Non-pigmented ciliary epithelial cell (primary cell): ENCODE results near the gene PPP6R3.

Experiments used
- DNase-seq: peaks from one replicate; pipeline ENCODE4 v3.0.0-alpha.2; 2010; ENCODE audit warnings: low read depth

The PPP6R3 gene

DNA sequence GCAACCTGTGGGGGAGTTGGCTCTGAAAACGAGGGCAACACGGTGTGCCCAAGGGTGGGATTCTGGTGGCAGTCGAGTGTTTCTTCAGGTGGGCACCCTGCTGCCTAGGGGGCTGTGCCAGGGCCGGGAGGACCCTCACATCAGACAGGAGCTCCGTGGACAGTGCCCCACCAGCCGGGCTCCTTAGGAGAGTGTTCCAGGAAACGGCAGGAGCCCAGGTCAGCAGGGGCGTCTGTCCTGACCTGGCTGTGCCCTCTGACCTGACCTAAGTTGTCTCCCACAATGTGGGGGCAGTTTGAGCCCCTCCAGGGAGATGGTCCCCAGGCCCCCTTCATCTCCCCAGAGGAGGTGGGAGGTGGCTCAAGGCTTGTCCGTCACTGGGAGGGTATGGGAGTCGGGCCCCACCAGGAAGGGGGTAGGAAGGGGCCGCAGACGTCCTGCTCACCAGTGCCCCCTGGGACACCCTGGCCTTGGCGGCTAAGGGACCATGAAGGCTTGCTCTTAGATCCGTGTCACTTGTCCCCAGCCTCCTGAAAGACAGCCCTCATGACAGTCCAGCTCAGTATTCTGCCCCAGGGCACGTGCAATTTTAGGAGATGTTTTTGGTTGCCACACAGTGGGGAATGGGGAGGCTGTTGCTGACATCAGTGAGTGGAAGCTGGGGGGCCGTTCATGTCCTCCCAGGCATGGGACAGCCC is 191.6 kb downstream of the PPP6R3 start:
- DNase-seq: no peak

DNA sequence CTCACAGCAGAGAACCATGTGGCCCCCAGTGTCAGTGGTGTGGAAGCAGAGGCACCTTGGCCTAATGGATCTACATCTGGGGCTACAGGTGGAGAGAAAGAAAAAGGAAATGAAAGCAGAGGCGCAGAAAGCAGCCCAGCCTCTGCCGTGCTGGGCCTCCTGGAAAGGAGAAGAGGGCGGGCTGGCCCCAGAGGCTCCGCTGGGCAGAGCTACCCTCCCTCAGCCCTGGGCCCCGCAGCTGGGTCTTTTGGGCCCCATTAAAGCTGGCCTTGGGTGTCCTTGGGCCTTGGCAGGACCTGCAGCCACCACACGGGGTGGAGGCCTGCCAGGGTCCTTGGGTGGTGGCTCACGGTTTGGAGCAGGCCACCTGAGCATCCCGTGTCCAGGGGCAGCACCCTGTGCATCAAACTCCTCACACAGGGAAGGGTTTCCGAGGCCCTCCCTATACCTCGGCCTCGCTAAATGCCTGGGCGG is 192.2 kb downstream of the PPP6R3 start:
- DNase-seq: no peak

DNA sequence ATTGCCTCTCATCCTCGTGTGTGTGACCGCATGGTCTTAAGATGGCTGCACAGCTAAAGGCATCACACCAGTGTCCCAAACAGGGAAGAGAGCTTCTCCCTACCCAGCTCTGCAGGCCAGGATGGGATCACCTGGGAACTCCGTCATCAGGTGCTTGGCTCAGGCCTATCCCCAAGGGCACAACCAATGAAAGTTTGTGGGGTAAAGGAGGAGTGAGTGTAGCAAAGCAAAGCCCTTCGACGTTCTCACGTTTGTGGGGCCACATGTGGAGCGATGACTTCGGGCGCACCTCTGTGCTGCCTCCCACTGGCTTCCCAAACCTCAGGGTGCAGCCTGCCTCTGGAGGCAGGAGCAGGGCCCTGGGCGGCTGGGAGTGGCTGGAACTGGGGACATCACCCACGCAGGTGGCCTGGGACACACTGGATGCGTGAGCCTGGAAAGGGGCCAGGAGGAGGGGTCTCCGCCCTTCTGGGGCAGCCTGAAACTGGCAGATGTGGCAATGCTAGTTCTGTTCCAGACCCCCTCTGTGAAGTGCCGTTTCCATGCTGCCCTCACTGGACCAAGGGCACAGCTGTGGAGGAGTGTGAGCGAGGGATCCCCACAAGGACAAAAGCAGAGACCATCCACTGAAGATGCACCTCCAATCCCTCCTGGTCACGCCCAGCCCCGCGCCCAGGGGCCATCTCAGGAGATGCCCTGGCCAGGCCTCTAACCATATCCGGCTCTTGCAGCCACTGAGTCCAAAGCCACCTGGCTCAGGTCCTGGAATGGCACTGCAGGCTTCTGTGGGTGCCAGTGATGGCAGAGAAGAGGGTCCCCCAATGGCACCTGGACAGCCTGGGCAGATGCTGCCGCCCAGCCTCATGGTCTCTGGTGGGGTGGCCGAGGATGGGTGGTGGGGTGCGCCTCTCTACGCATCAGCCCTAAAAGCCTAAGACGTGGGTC is 193.2 kb downstream of the PPP6R3 start:
- DNase-seq: no peak

DNA sequence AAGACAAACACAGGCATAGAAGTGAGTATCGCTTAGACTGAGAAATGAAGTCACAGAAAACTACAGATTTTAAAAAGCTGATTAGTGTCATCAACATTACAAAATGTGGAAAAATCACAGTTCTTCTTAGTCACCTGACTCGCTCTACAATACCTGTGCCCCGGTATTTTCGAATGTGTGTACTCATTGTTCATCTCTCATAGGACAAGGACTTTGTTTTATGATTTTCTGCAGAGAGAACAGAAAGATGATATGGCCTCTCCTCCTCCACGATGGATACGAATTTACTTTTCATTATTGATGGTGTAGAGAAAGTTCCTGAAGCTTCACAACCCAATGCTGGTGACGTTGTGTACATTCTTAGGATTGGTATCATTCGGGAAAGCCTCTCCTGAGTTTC is 194.4 kb downstream of the PPP6R3 start:
- no peak for DNase-seq

DNA sequence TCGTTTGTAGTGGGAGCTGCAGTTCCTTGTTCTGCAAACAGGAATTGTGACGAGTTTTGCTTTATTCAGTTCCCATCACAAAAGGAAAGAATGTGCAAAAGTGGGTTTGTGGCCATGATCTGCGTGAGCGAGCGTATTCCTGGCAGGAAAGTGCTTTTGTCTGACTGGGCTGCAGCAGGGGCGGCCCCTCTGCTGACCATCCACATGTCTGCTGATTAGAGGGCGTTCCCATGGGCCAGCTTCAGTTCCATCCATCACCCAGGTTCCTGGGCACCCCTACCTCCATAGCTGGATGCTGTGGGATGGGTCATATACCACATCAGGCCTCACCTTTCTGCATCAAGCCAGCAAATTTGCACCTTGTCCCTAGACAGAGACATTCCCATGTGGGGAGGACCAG is 194.9 kb downstream of the PPP6R3 start:
- DNase-seq: no peak

DNA sequence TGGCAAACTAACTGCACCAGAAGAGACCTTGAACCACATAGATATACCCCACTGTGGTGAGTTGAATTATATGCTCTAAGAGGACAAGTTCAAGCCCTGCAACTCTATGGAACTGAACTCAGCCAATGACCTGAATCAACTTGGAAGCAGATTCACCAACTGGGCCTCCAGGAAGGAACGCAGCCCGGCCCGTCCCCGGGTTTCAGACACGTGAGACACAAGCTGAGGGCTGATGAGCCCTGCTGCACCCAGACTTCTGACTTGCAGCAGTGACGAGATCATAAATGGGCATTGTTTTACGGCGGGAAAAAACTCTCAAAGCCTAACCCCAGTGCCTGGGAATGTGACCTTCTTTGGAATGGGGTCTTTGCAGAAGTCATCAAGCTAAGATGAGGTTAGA is 195.3 kb downstream of the PPP6R3 start:
- DNase-seq: no peak

DNA sequence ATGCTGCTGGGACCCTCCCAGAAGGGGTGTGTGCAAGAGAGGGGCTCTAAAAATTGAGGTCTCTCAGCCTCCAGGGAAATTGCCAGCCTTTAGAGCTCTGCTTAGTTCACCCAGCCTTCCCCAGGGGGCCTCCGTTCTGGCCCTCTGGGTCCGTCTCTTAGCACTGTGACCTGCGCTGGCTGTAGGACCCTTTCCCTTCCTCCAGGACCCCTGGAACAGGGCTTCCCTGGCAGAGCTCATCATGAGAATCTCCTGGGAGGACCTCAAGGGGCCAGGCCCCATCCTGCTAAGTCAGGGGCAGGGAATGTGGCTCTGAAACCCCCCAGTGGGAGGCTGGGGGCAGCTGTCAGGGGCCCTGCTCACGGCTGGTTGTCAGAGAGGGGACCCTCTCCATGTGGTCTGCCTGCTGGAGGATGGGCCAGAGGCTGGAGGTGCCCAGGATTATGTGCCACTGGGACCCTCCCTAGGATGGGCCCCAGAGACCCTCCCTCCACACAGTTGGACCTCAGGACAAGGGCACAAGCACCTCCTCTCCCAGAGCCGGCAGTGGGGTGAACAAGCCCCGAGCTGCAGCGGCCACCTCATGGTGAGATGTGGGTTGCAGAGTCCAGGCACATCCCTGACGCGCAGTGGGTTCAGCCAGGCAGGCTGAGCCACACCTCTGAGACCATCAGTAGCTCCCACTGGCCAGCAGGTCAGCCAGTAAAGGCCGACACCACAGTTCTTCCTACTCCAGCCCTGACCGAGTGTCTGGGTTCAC is 196.6 kb downstream of the PPP6R3 start:
- no peak for DNase-seq

DNA sequence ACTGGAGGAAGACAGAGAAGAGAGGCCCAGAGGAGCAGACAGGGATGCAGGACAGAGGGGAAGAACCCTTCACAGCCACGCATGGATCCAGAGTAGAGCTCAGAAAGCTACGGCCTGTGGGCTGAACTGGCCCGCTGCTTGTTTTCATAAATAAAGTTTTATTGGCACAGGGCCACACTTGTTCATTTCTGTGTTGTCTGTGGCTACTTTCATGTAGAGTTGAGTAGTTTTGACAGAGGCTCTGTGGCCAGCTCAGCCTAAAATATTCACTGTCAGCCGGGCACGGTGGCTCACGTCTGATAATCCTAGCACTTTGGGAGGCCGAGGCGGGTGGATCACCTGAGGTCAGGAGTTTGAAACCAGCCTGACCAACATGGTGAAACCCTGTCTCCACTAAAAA is 197.5 kb downstream of the PPP6R3 start:
- no peak for DNase-seq

DNA sequence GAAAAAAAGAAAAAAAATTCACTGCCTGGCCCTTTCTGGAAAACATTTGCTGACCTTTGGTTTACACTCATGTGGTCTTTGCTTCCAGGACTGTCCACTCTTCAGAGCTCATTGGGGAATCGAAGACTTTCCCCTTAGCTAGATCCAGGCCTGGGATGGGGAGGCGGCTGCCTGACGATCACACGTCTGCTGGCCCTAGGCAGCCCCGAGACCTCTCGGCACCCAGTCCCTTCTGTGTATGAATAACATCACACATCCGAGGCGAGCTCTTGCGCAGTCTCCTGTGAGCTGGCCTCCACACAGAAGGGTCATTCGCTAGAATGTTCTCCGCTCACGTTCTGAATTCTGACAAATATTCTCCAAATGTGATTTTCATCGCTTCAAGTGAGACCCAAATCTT is 198.1 kb downstream of the PPP6R3 start:
- DNase-seq: no peak

DNA sequence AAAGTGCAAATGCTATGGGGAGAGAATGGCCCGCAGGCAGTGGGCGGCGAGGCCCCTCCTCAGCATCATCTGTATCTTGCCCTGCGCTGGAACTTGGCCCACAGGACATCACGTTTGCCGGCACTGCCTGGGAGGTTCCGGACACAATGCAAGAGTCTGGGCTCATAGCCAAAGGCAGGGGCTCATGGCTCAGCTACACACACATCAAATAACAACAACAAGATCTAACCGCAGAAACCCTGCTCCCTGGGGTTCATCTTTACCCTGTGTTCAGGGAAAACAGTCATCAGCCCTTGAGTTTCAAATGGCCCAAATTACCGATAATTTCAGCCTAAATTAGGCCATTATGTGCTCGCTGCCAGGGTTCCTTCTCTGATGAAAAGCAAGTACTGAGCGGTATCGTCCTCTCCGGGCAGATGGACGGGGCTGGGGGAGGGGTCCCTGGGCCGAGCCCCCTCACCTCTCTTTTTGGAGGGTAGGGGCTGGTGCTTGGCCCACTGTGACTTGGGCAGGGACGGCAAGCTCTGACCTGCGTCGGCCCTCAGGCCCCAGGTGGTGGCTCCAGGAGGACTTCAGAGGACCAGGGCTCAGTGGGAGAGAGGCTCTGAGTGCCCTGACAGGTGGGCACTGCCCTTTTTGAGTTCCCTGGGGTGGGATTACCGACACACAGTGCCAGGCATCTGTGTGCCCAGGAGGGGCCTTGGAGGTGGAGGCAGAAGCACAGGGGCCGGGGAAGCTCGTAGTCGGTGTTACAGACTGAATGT is 198.8 kb downstream of the PPP6R3 start:
- peak; percentile 85 for DNase-seq

DNA sequence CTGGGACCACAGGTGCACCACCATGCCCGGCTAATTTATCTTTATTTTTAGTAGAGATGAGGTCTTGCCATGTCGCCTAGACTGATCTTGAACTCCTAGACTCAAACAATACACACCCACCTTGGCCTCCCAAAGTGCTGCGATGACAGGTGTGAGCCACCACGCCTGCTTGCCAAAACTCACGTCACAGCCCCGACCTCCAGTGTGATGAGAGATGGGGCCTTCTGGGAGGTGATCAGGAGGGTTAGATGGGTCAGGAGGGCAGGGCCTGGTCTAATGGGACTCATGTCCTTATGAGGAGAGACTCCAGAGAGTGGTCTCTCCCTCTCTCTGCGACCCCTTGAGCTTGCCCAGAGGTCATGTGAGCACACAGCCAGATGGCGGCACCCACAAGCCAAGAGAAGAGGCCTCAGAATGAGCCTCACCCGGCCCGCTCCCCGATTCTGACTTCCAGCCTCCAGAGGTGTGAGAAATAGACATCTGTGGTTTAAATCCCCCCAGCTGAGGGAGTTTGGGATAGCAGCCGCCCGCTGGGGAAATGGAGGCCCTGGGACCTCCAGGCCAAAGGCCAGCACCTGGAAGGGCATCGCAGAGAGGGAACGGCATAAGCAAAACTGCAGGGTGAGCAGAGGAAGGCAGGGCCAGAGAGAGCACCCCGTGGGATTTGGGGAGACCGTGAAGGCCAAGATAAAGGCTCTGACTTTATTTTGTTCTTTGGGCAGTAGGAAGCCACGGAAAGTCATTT is 199.7 kb downstream of the PPP6R3 start:
- DNase-seq: no peak

DNA sequence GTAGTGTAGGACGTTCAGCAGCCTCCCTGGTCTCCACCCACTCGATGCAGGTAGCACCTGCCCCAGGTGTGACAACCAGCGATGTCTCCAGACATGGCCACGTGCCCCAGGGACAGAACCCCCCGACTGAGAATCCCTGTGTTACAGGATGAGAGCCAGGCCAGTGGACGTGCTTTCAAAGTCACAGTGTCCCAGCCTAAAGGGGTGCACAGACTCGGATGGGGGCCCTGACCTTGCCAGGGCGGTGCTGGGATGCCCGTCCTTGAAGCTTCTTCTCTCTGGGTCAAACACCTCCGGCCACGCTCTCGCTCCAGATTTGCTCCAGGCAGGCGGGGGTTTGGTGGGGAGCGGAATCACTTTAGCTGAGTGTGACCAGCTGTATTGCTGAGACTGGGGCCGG is 200.5 kb downstream of the PPP6R3 start:
- no peak for DNase-seq

DNA sequence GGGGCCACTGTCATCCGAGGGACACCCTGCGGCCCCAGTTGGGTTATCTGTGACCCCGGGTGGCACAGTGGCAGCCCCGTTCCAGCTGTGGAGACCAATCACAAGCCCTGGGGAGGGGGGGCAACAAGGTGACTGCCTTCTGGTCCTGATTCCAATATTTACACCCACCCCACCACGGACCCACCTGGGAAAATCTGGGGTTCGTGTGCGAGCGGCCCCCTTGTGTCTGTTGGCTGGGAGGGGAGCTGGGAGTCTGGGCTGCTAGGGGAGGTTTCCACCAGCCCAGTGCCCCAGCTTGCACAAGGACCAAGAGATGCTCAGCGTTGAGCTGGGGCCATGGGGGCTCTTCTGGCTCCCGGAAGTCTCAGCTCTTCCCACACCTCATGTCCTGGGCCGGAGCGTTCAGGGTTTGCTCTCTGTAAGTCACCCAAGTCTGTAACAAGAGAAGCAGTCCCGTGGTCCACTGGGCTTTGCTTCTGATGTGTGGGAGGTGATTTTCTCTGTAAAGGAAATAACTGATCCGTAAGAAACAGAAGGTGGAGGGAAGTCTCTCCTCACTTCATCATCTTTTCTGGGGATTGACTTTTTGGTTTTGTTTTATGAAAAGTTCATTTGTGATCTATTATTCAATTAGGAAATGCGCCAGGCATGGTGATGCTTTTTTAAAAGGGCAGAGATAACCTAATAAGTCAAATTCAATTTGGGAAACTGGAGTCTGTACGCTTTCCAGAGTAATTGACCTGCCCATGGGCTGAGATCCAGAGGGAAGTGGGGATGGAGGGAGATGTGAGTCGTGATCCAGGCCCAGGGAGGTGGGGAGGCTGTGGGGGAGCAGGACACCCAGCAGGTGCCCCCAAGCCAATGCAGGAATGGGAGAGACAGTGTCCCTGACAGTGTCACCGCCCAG is 201.4 kb downstream of the PPP6R3 start:
- no peak for DNase-seq

DNA sequence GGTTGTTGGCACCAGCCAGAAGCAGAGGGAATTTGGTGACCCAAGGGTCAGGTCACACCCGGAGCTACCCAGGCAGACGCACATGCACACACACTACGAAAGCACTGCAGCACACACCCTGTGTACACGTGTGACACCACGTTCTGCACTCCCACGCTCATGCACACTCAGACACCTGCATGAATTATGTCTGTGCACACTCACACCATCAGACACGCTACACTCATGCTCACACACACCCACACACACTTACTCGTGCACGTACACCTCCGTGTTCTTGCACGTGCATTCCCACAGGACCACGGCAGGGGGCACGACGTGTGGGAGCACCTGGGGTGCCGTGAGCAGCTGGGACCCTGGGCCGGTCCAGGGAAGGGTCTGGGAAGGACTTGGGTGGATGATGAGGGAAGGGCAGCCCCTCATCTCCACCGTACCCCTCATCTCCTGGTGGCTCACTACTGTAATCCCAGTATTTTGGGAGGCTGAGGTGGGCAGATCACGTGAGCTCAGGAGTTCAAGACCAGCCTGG is 203.0 kb downstream of the PPP6R3 start:
- no peak for DNase-seq

DNA sequence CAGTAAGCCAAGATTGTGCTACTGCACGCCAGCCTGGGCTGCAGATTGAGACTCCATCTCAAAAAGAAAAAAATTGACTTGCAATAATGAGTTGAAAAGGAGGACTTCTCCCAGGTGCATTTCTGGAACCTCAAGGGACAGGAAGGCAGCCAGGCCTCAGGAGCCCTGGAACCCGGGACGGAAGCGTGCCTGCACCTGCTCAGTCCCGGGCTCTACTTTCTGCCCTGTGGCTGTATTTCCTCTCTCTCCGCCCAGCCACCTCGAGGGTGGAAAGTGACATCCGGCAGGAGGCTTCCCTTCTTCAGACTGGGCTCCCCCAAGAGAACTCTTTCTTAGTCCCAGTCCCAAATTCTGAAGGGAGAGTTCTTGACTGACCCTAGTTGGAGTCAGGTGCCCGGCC is 203.6 kb downstream of the PPP6R3 start:
- no peak for DNase-seq

DNA sequence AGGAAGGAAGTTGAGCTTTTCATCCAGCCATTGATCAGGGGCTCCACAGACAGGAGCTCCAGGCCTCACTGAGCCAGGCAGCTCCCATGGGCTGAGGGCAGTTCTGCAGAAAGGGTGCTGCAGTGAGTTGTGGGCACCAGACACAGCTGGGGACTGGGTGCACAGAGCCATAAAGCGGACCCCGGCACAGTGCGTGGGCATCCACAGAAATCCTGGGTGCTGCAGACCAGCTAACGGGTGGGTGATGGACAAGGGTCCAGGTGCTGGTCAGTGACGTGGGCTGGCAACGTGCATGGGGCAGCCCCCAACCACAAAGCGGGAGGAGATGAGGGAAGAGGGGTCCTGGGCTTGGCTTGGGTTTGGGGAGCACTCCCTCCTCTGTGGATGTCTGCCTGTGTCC is 204.4 kb downstream of the PPP6R3 start:
- DNase-seq: no peak
